H1 (cell line): ENCODE results near the gene DYNC2I2. TPM values are rescaled to one million over a fixed set of nuclear protein-coding genes. Genes with fewer than 3 reads are reported as not detected.

ENCODE experiments used
- CTCF ChIA-PET: fragments of 300-600 bp; sonication (Branson Sonifier 250); formaldehyde crosslinking; loops from one replicate; lab custom pipeline; 2021; ENCODE audit not compliant: partially characterized antibody; lab: Charles Lee
- POLR2A ChIA-PET: fragments of 300-600 bp; sonication (Branson Sonifier 250); formaldehyde crosslinking; loops from one replicate; lab custom pipeline; 2021; ENCODE audit warnings: inconsistent platforms; ENCODE audit not compliant: partially characterized antibody; lab: Charles Lee
- DNase-seq, 2 experiments: peaks; one replicate each; pipeline versions ENCODE4 v3.0.0 to v3.0.0-alpha.2; 2010 to 2022; ENCODE audit warnings: low spot score in 2 of 2, low read depth in 1 of 2, mixed read lengths in 1 of 2
- FAIRE-seq: peaks from 2 replicates; lab custom pipeline; 2011; peaks lifted over from hg19 to GRCh38; lab: Jason Lieb, UNC
- H2AFZ ChIP-seq: 2 replicates; pipeline ENCODE4 v1.8.1; 2012; ENCODE audit warnings: low read length, inconsistent platforms
- H2AK5ac ChIP-seq: 2 replicates; pipeline ENCODE4 v1.6.1; 2013; ENCODE audit warnings: low read depth, low read length
- H2BK120ac ChIP-seq: replicated peaks from 2 replicates; pipeline ENCODE3; 2013; ENCODE audit warnings: low read depth, low read length, inconsistent platforms
- H2BK12ac ChIP-seq: 2 replicates; pipeline ENCODE4 v1.6.1; 2013; ENCODE audit warnings: low read depth, low read length
- H2BK15ac ChIP-seq: 2 replicates; pipeline ENCODE4 v1.6.1; 2013; ENCODE audit warnings: low read length
- H2BK20ac ChIP-seq: 2 replicates; pipeline ENCODE4 v1.6.1; 2013; ENCODE audit warnings: low read length
- H2BK5ac ChIP-seq: 2 replicates; pipeline ENCODE4 v1.6.1; 2013; ENCODE audit warnings: low read depth, low read length
- H3K14ac ChIP-seq: 2 replicates; pipeline ENCODE4 v1.6.1; 2013; ENCODE audit warnings: inconsistent platforms; ENCODE audit not compliant: insufficient read length
- H3K18ac ChIP-seq: 2 replicates; pipeline ENCODE4 v1.6.1; 2013; ENCODE audit warnings: low read length; ENCODE audit errors: extremely low read depth
- H3K23ac ChIP-seq: 2 replicates; pipeline ENCODE4 v1.6.1; 2013; ENCODE audit warnings: inconsistent platforms; ENCODE audit not compliant: insufficient read length
- H3K23me2 ChIP-seq: 2 replicates; pipeline ENCODE4 v1.6.1; 2013; ENCODE audit warnings: low read depth, low read length
- H3K27ac ChIP-seq: 2 replicates; pipeline ENCODE4 v1.6.1; 2011; ENCODE audit warnings: low read depth, low read length, inconsistent platforms
- H3K27me3 ChIP-seq, 4 experiments: replicated peaks in 1 of 4; 1 replicate in 1 of 4; 2 replicates in 3 of 4; pipeline versions ENCODE4 v1.6.1 to v1.8.1; 2011 to 2013; ENCODE audit warnings: low read length in 3 of 4, mild to moderate bottlenecking in 3 of 4, inconsistent platforms in 2 of 4, mixed read lengths in 2 of 4, moderate library complexity in 1 of 4; ENCODE audit not compliant: control insufficient read depth in 3 of 4, insufficient read depth in 3 of 4; ENCODE audit errors: extremely low read depth in 1 of 4
- H3K36me3 ChIP-seq, 4 experiments: 2 replicates each; pipeline versions ENCODE4 v1.6.1 to v1.8.1; 2011 to 2013; ENCODE audit warnings: mild to moderate bottlenecking in 4 of 4, low read length in 3 of 4, moderate library complexity in 2 of 4, control low read depth in 1 of 4, inconsistent platforms in 1 of 4; ENCODE audit not compliant: insufficient read depth in 4 of 4, control insufficient read depth in 2 of 4
- H3K4ac ChIP-seq: replicated peaks from 2 replicates; pipeline ENCODE3; 2013; ENCODE audit warnings: low read length, low read depth, mixed read lengths, inconsistent platforms; ENCODE audit not compliant: insufficient read length
- H3K4me1 ChIP-seq, 4 experiments: replicated peaks in 1 of 4; 1 replicate in 1 of 4; 2 replicates in 3 of 4; pipeline versions ENCODE4 v1.6.1 to v1.8.1; 2011 to 2013; ENCODE audit warnings: low read length in 3 of 4, inconsistent platforms in 2 of 4, mixed read lengths in 1 of 4; ENCODE audit not compliant: insufficient read depth in 4 of 4, control insufficient read depth in 3 of 4
- H3K4me2 ChIP-seq, 2 experiments: 2 replicates each; pipeline versions ENCODE4 v1.6.1 to v1.8.1; 2011 to 2013; ENCODE audit warnings: low read depth in 2 of 2, low read length in 2 of 2, control low read depth in 1 of 2, inconsistent platforms in 1 of 2, mild to moderate bottlenecking in 1 of 2; ENCODE audit not compliant: insufficient read depth in 1 of 2
- H3K4me3 ChIP-seq, 4 experiments: fragments of 200-600, 300-600 bp in 1 of 4; sonication (generic), shearing (Covaris generic), sonication (Bioruptor Twin) in 1 of 4; 2 replicates each; pipeline versions ENCODE4 v1.5.1 to v1.8.1; 2011 to 2016; ENCODE audit warnings: low read length in 4 of 4, low read depth in 3 of 4, control low read depth in 2 of 4, inconsistent platforms in 2 of 4, mild to moderate bottlenecking in 2 of 4, mixed read lengths in 1 of 4, moderate library complexity in 1 of 4; ENCODE audit not compliant: insufficient read depth in 2 of 4; ENCODE audit errors: extremely low read depth in 1 of 4
- H3K56ac ChIP-seq: replicated peaks from 2 replicates; pipeline ENCODE3; 2013; ENCODE audit warnings: low read depth, mild to moderate bottlenecking, mixed read lengths, low read length, inconsistent platforms; ENCODE audit not compliant: insufficient read length
- H3K79me1 ChIP-seq: 2 replicates; pipeline ENCODE4 v1.6.1; 2013; ENCODE audit warnings: low read depth, low read length, control low read depth
- H3K79me2 ChIP-seq, 2 experiments: 2 replicates each; pipeline versions ENCODE4 v1.6.1 to v1.8.1; 2012 to 2013; ENCODE audit warnings: low read length in 2 of 2, mild to moderate bottlenecking in 2 of 2, inconsistent platforms in 1 of 2; ENCODE audit not compliant: insufficient read depth in 2 of 2, control insufficient read depth in 1 of 2
- H3K9ac ChIP-seq, 4 experiments: replicated peaks in 1 of 4; 1 replicate in 1 of 4; 2 replicates in 3 of 4; pipeline versions ENCODE4 v1.6.1 to v1.8.1; 2011 to 2013; ENCODE audit warnings: low read depth in 3 of 4, low read length in 3 of 4, control low read depth in 2 of 4, mild to moderate bottlenecking in 2 of 4, moderate library complexity in 2 of 4, inconsistent platforms in 1 of 4; ENCODE audit errors: extremely low read depth in 1 of 4
- H3K9me3 ChIP-seq, 2 experiments: 2 replicates each; pipeline versions ENCODE4 v1.6.1 to v1.8.1; 2012 to 2013; ENCODE audit warnings: mild to moderate bottlenecking in 2 of 2, moderate library complexity in 2 of 2, control low read depth in 1 of 2, inconsistent platforms in 1 of 2, low read depth in 1 of 2, low read length in 1 of 2, mixed read lengths in 1 of 2; ENCODE audit not compliant: insufficient read depth in 2 of 2
- H4K20me1 ChIP-seq, 2 experiments: replicated peaks in 1 of 2; 2 replicates each; pipeline versions ENCODE3 to v1.8.1; 2011 to 2013; ENCODE audit warnings: inconsistent platforms in 2 of 2, low read length in 2 of 2, mild to moderate bottlenecking in 1 of 2; ENCODE audit not compliant: insufficient read depth in 2 of 2, control insufficient read depth in 1 of 2
- H4K5ac ChIP-seq: 2 replicates; pipeline ENCODE4 v1.6.1; 2013; ENCODE audit warnings: low read length, low read depth, mixed read lengths, inconsistent platforms; ENCODE audit not compliant: insufficient read length
- H4K8ac ChIP-seq: 2 replicates; pipeline ENCODE4 v1.8.0; 2013; ENCODE audit warnings: mild to moderate bottlenecking, moderate library complexity, low read length, inconsistent platforms; ENCODE audit not compliant: insufficient read depth; ENCODE audit errors: extremely low read depth
- H4K91ac ChIP-seq: replicated peaks from 2 replicates; pipeline ENCODE3; 2013; ENCODE audit warnings: low read length, mixed read lengths, inconsistent platforms; ENCODE audit not compliant: insufficient read length
- EZH2 ChIP-seq: fragments of 200-600 bp; sonication (generic); IDR thresholded peaks from 2 replicates; pipeline ENCODE4 v1.7.1; 2012; ENCODE audit warnings: low read depth, mild to moderate bottlenecking, moderate library complexity, low read length, inconsistent platforms; ENCODE audit not compliant: severe bottlenecking
- NRF1 ChIP-seq: IDR thresholded peaks from 2 replicates; pipeline ENCODE4 v1.6.1; 2011; ENCODE audit warnings: mild to moderate bottlenecking, low read depth, low read length, improper control_type of control experiment
- WGBS, 2 experiments: shearing (Covaris generic) in 1 of 2; methylation state at CpG; one replicate each; pipeline versions ENCODE4 v1.1.6 to v1.1.7; 2013 to 2015; ENCODE audit warnings: low lambda C conversion rate in 2 of 2, mixed read lengths in 2 of 2, inconsistent platforms in 1 of 2, low coverage in 1 of 2, missing lambda C conversion rate in 1 of 2; ENCODE audit not compliant: insufficient replicate concordance in 2 of 2, insufficient coverage in 1 of 2, insufficient read length in 1 of 2; ENCODE audit errors: extremely low coverage in 1 of 2, missing lambda C conversion rate in 1 of 2; 5-methylcytosine and 5-hydroxymethylcytosine counted together
- polyA plus RNA-seq, 7 experiments: library from polyadenylated mRNA; depleted of rRNA in 3 of 7; stranded (reverse) in 5 of 7; unstranded in 2 of 7; fragments of >200 nt in 5 of 7; fragments of 200-250 nt in 2 of 7; gene quantifications; 1 replicate in 5 of 7; 2 replicates in 1 of 7; 4 replicates in 1 of 7; pipeline versions ENCODE4 v1.2.1 to v1.2.3, GENCODE V29; 2011 to 2013; ENCODE audit warnings: missing spikeins in 2 of 7, mixed read lengths in 2 of 7
- total RNA-seq: library from RNA; stranded (reverse); fragmentation: NEBNext Ultra II Directional; extraction: Animal tissue kit (Norgen Biotek cat#: 25700); gene quantifications from 2 replicates; pipeline ENCODE4 v1.2.1, GENCODE V29; 2021

The DYNC2I2 gene
- total and polyA plus RNA-seq, 2 of the 8 experiments (the other 6 are each of a cell fraction or from before 2014, with no cell fraction given): 58.0 to 78.5 TPM

- TF ChIP-seq EZH2 (no peak), NRF1 (no peak)
- ChIA-PET CTCF (interaction anchor here (0.9 to 1.6 kb wide), 7 partner anchors 10 to 221 kb away, joined by 3 to 6 read pairs (median 3); no protein-coding TSS in a partner anchor), POLR2A (interaction anchor here (0.9 to 15.6 kb wide), 6 partner anchors 8 to 79 kb away, joined by 3 to 313 read pairs (median 4); partner anchors contain the start of genes DYNC2I2 and SET)
- H3K23me2 ChIP-seq: no peaks in the 10 kb centered on the region
- H3K56ac ChIP-seq: no peak overlapping the region
- H3K79me1 ChIP-seq: peaks cover 5% of the 10 kb centered on the region; the same call in 1 of the 2 replicates
- no peak overlapping the region for H3K23ac ChIP-seq
- H2BK5ac ChIP-seq: no peak overlapping the region
- H2BK20ac ChIP-seq: no peak overlapping the region
- H3K79me2 ChIP-seq: no peaks in the 10 kb centered on the region
- FAIRE-seq (no peak), DNase-seq (no peak)
- WGBS, 2 experiments: 95% methylated on average over 14 of the region's 14 CpGs; no CpG with 5 or more reads in 1 of the 2 experiments
- H4K91ac ChIP-seq: no peak overlapping the region
- H3K27ac ChIP-seq: no peak overlapping the region; the same call in 1 of the 2 replicates
- H3K27me3 ChIP-seq: no peaks in the 10 kb centered on the region
- H4K5ac ChIP-seq: no peak overlapping the region
- H2BK120ac ChIP-seq: no peak overlapping the region
- no peak overlapping the region for H3K4ac ChIP-seq
- no peak overlapping the region for H3K4me3 ChIP-seq
- no peak overlapping the region for H3K9ac ChIP-seq
- H3K9me3 ChIP-seq: no peaks in the 10 kb centered on the region
- no peak overlapping the region for H2AK5ac ChIP-seq
- peaks cover 19 to 34% (median 29%) of the 10 kb centered on the region in 4 experiments; a peak in 6 of 8 replicates for H3K36me3 ChIP-seq
- H2BK15ac ChIP-seq: no peak overlapping the region
- no peak overlapping the region for H3K14ac ChIP-seq
- no peak overlapping the region for H2BK12ac ChIP-seq
- peaks cover 8 to 21% of the 10 kb centered on the region in 2 experiments for H4K20me1 ChIP-seq
- H3K18ac ChIP-seq: no peak overlapping the region
- no peak overlapping the region for H3K4me2 ChIP-seq
- no peak overlapping the region for H2AFZ ChIP-seq
- no peak overlapping the region for H4K8ac ChIP-seq
- peaks cover 0 to 14% (median 11%) of the 10 kb centered on the region in 4 experiments; a peak in 5 of 7 replicates for H3K4me1 ChIP-seq
Measured at GRCh38 chr9:128632486-128632885, 24.2 kb downstream of the DYNC2I2 start.
